Neural cell (in vitro differentiated cells): ENCODE measurements around the gene IL6ST. TPM values are rescaled to one million over a fixed set of nuclear protein-coding genes. Genes with fewer than 3 reads are reported as not detected.

Source experiments
- H2AFZ ChIP-seq: fragments of 200-600, 300-800 bp; sonication (generic), shearing (Covaris generic); 2 replicates; pipeline ENCODE4 v1.6.0; 2014; ENCODE audit warnings: low read depth, mild to moderate bottlenecking, antibody characterized with exemption, low read length, moderate library complexity
- H3F3A ChIP-seq: fragments of 200-600 bp; shearing (Covaris generic); 2 replicates; pipeline ENCODE4 v1.6.1; 2016; ENCODE audit warnings: mild to moderate bottlenecking, moderate library complexity, mixed read lengths, antibody characterized with exemption, low read length; ENCODE audit not compliant: insufficient read depth, poor library complexity, severe bottlenecking
- H3K27ac ChIP-seq: fragments of 200-600, 300-800 bp; sonication (generic), shearing (Covaris generic); 2 replicates; pipeline ENCODE4 v1.5.1; 2014; ENCODE audit warnings: mild to moderate bottlenecking, low read length, moderate library complexity
- H3K27me3 ChIP-seq: fragments of 300-800, 200-600 bp; sonication (generic), shearing (Covaris generic); 2 replicates; pipeline ENCODE4 v1.6.0; 2014; ENCODE audit warnings: mild to moderate bottlenecking, low read depth, low read length, moderate library complexity; ENCODE audit not compliant: insufficient read depth
- H3K36me3 ChIP-seq: fragments of 300-800, 200-600 bp; sonication (generic), shearing (Covaris generic); 2 replicates; pipeline ENCODE4 v1.5.1; 2014; ENCODE audit warnings: mild to moderate bottlenecking, antibody characterized with exemption, low read length, moderate library complexity; ENCODE audit not compliant: insufficient read depth
- H3K4me2 ChIP-seq: fragments of 300-800, 200-600 bp; sonication (generic), shearing (Covaris generic); 2 replicates; pipeline ENCODE4 v1.6.0; 2014; ENCODE audit warnings: mild to moderate bottlenecking, low read length
- H3K4me3 ChIP-seq: fragments of 300-800, 200-600 bp; sonication (generic), shearing (Covaris generic); 2 replicates; pipeline ENCODE4 v1.5.1; 2014; ENCODE audit warnings: mild to moderate bottlenecking, low read length, moderate library complexity
- H3K79me2 ChIP-seq: fragments of 200-600 bp; shearing (Covaris generic); replicated peaks from 2 replicates; pipeline ENCODE4 v1.6.0; 2014; ENCODE audit warnings: mild to moderate bottlenecking, low read length, moderate library complexity; ENCODE audit not compliant: insufficient read depth
- H3K9ac ChIP-seq: fragments of 300-800, 200-600 bp; sonication (generic), shearing (Covaris generic); 2 replicates; pipeline ENCODE4 v1.6.1; 2016; ENCODE audit warnings: mild to moderate bottlenecking, low read length, mixed read lengths
- H3K9me2 ChIP-seq: fragments of 200-600 bp; shearing (Covaris generic); 2 replicates; pipeline ENCODE4 v1.6.1; 2016; ENCODE audit warnings: mild to moderate bottlenecking, low read length, mixed read lengths; ENCODE audit not compliant: insufficient read depth
- H3K9me3 ChIP-seq: fragments of 200-600, 300-800 bp; sonication (generic), shearing (Covaris generic); 2 replicates; pipeline ENCODE4 v1.6.1; 2016; ENCODE audit warnings: mild to moderate bottlenecking, mixed run types, low read length, moderate library complexity, mixed read lengths
- H4K20me1 ChIP-seq: fragments of 200-600 bp; shearing (Covaris generic); 2 replicates; pipeline ENCODE4 v1.6.1; 2016; ENCODE audit warnings: mild to moderate bottlenecking, mixed run types; ENCODE audit not compliant: insufficient read depth
- CTCF ChIP-seq: fragments of 450-650 bp; IDR thresholded peaks from 2 replicates; pipeline ENCODE4 v1.5.1; 2014; ENCODE audit warnings: antibody characterized with exemption, mild to moderate bottlenecking, moderate library complexity; ENCODE audit not compliant: poor library complexity, severe bottlenecking
- EP300 ChIP-seq: fragments of 450-650 bp; conservative IDR thresholded peaks from 2 replicates; pipeline ENCODE4 v1.6.1; 2014; ENCODE audit warnings: antibody characterized with exemption, mild to moderate bottlenecking, moderate library complexity; ENCODE audit not compliant: poor library complexity, severe bottlenecking
- EZH2 ChIP-seq: fragments of 200-600, 300-800 bp; shearing (Covaris generic), sonication (generic); IDR thresholded peaks from 2 replicates; pipeline ENCODE4 v1.6.1; 2014; ENCODE audit warnings: antibody characterized with exemption, low read length, borderline replicate concordance, mild to moderate bottlenecking; ENCODE audit not compliant: insufficient read depth, poor library complexity, severe bottlenecking
- MXI1 ChIP-seq: fragments of 450-650 bp; conservative IDR thresholded peaks from 2 replicates; pipeline ENCODE4 v1.6.1; 2014; ENCODE audit warnings: antibody characterized with exemption, mild to moderate bottlenecking; ENCODE audit not compliant: poor library complexity, severe bottlenecking
- POLR2AphosphoS5 ChIP-seq: IDR thresholded peaks from 2 replicates; pipeline ENCODE4 v1.6.1; 2012
- RAD21 ChIP-seq: fragments of 450-650 bp; conservative IDR thresholded peaks from 2 replicates; pipeline ENCODE4 v1.6.1; 2014; ENCODE audit warnings: antibody characterized with exemption, mild to moderate bottlenecking, moderate library complexity
- REST ChIP-seq: IDR thresholded peaks from 2 replicates; pipeline ENCODE4 v1.6.1; 2012; ENCODE audit warnings: borderline replicate concordance
- SMC3 ChIP-seq: fragments of 450-650 bp; conservative IDR thresholded peaks from 2 replicates; pipeline ENCODE4 v1.6.1; 2014; ENCODE audit warnings: antibody characterized with exemption, mild to moderate bottlenecking, moderate library complexity; ENCODE audit not compliant: poor library complexity
- TAF1 ChIP-seq: IDR thresholded peaks from 2 replicates; pipeline ENCODE4 v1.6.1; 2012; ENCODE audit warnings: low read depth
- polyA plus RNA-seq: library from polyadenylated mRNA; depleted of rRNA; stranded (reverse); fragments of >200 nt; gene quantifications from 2 replicates; pipeline ENCODE4 v1.2.3, GENCODE V29; 2014

IL6ST gene
- polyA plus RNA-seq, 1 donor from 2014 or later = 19.7 TPM

DNA sequence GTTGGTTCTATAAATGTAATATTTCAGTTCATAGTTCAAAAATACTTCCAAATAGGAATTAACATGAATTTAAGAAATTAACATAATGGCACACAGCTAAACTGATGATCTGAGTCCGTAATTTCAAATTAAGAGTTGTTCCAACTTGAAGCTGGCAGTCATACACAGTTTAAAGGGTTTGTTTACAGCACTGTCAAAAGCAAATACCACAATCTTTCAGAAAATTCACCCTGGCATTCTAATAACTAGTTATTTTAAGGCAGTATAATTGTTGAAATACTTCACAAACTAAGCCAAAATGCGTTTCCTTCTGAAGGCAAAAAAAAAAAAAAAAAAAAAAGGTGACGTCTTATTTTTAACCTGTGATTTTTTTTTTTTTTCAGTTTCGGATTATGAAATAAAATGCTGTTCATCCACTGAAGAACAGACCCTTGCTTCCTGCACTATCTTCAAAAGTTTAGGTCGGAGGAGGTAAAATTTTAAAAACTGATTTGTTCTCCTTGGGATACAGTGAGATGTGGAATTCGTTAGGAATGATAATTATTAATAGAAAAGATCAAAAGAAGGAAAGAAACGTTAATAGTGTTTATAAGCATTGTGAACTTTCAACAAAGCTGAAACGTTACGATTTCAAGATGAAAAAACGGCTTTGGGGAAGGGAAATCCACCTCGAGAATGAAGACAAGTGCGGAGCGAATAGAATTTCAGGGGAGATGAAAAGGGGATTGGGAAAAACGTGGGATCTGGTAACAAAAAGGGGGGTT is 850 bp downstream of the IL6ST start:
- H3K4me3 ChIP-seq = peak overlapping the region; percentile 91
- no peaks in the 10 kb centered on the region for H3K27me3 ChIP-seq
- peaks cover 5% of the 10 kb centered on the region for H3F3A ChIP-seq
- no peak overlapping the region for H3K27ac ChIP-seq
- H3K36me3 ChIP-seq = no peaks in the 10 kb centered on the region
- no peaks in the 10 kb centered on the region for H3K9me3 ChIP-seq
- no peaks in the 10 kb centered on the region for H3K9me2 ChIP-seq
- H4K20me1 ChIP-seq = no peaks in the 10 kb centered on the region
- H3K9ac ChIP-seq = peak overlapping the region; percentile 81
- peaks cover 2% of the 10 kb centered on the region for H3K79me2 ChIP-seq
- H2AFZ ChIP-seq = peak overlapping the region; percentile 28
- TF ChIP-seq REST = peak; percentile 76
- TF ChIP-seq POLR2AphosphoS5 = no peak
- peak overlapping the region; percentile 45 for H3K4me2 ChIP-seq

GRCh38 chr5:55993013-55993412 is 1.8 kb downstream of the IL6ST start:
- H3K4me3 ChIP-seq = peak overlapping the region; percentile 91
- H3K27ac ChIP-seq = no peak overlapping the region
- no peaks in the 10 kb centered on the region for H3K9me2 ChIP-seq
- no peaks in the 10 kb centered on the region for H4K20me1 ChIP-seq
- H3K36me3 ChIP-seq = no peaks in the 10 kb centered on the region
- H3K4me2 ChIP-seq = peak overlapping the region; percentile 27
- H3K9ac ChIP-seq = no peak overlapping the region
- H3K79me2 ChIP-seq = peaks cover 2% of the 10 kb centered on the region
- no peak overlapping the region for H2AFZ ChIP-seq
- TF ChIP-seq SMC3 = no peak
- TF ChIP-seq CTCF = no peak
- no peak for TF ChIP-seq EP300
- TF ChIP-seq REST = no peak
- no peak for TF ChIP-seq EZH2
- TF ChIP-seq TAF1 = no peak
- TF ChIP-seq POLR2AphosphoS5 = no peak
- no peak for TF ChIP-seq MXI1
- TF ChIP-seq RAD21 = no peak
- no peaks in the 10 kb centered on the region for H3K27me3 ChIP-seq
- peaks cover 5% of the 10 kb centered on the region for H3F3A ChIP-seq
- H3K9me3 ChIP-seq = no peaks in the 10 kb centered on the region
